Subcutaneous adipose tissue (tissue), 4 donors: Measurements from ENCODE around the gene UFD1. TPM values are rescaled to one million over a fixed set of nuclear protein-coding genes. Genes with fewer than 3 reads are reported as not detected.

Source experiments
- total RNA-seq, 4 donors: library from RNA; depleted of rRNA; stranded (reverse); fragments of >200 nt; gene quantifications; one replicate each; pipeline ENCODE4 v1.1.0, GENCODE V29; 2016
- TF ChIP-seq, protein P1 (sequence below): fragments of 450-650 bp; IDR thresholded peaks from one replicate; pipeline ENCODE4 v1.5.1; 2016; ENCODE audit warnings: low read depth, mild to moderate bottlenecking, control low read depth, antibody characterized with exemption, moderate library complexity

The UFD1 gene
- total RNA-seq, 4 donors from 2014 or later = 33.9 to 43.6 (median 35.4) TPM

GRCh38 chr22:19401483-19401882 lies 77.5 kb downstream of the UFD1 start:
- TF ChIP-seq, protein P1, sequence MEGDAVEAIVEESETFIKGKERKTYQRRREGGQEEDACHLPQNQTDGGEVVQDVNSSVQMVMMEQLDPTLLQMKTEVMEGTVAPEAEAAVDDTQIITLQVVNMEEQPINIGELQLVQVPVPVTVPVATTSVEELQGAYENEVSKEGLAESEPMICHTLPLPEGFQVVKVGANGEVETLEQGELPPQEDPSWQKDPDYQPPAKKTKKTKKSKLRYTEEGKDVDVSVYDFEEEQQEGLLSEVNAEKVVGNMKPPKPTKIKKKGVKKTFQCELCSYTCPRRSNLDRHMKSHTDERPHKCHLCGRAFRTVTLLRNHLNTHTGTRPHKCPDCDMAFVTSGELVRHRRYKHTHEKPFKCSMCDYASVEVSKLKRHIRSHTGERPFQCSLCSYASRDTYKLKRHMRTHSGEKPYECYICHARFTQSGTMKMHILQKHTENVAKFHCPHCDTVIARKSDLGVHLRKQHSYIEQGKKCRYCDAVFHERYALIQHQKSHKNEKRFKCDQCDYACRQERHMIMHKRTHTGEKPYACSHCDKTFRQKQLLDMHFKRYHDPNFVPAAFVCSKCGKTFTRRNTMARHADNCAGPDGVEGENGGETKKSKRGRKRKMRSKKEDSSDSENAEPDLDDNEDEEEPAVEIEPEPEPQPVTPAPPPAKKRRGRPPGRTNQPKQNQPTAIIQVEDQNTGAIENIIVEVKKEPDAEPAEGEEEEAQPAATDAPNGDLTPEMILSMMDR = no peak

DNA sequence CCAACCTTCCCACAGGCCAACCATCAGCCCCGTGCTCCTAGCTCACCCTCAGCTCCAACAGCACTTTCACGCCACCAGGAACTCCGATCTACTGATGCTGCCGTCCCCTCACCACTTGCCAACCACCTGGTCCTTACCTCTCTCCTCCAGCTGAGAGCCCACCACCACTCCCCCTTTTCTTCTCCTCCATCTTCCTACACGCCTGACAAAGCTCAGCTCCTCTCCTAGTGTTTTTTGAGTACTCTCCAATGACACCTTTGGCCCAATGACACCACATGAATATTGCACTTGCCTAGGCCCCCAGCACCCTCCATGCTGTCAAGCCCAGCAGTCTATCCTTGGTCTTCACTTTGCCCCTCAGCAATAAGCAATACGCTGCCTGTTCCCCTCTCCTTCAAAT lies 78.1 kb downstream of the UFD1 start:
- TF ChIP-seq, protein P1 = no peak

Other genes starting within 250 kb of the UFD1 start
- gene CLTCL1, start 187.5 kb downstream of the UFD1 start, total RNA-seq = 10 to 100 TPM in 3 of 4 donors, 1 to 10 TPM in 1; 7.3 to 23.2 (median 16.5) TPM
- 10 to 100 TPM; 14.8 to 23.0 (median 17.2) TPM for gene HIRA, start 47.5 kb downstream of the UFD1 start, total RNA-seq
- gene MRPL40, start 46.6 kb downstream of the UFD1 start, total RNA-seq = 10 to 100 TPM; 21.8 to 28.8 (median 25.5) TPM
- 10 to 100 TPM; 45.4 to 81.8 (median 62.3) TPM for gene C22orf39, start 31.5 kb downstream of the UFD1 start, total RNA-seq
- under 1 TPM in 1 of 4 donors, not detected in 3; 0.34 TPM for gene CDC45, start 727 bp upstream of the UFD1 start, total RNA-seq
- 100 to 1,000 TPM in 3 of 4 donors, 10 to 100 TPM in 1; 66.3 to 362 (median 129) TPM for gene CLDN5, start 45.2 kb upstream of the UFD1 start, total RNA-seq
- gene SEPTIN5, start 235.3 kb upstream of the UFD1 start, total RNA-seq = 1 to 10 TPM; 4.1 to 8.3 (median 5.9) TPM
- 1 to 10 TPM in 2 of 4 donors, under 1 TPM in 1, not detected in 1; 0.34 to 2.8 (median 1.5) TPM for gene GP1BB, start 244.3 kb upstream of the UFD1 start, total RNA-seq